Pancreas (tissue), 10 donors: ENCODE measurements around the gene ZNF423. TPM values are rescaled to one million over a fixed set of nuclear protein-coding genes. Genes with fewer than 3 reads are reported as not detected.

Experiments used
- ATAC-seq, 4 donors: fragments of 200-7000 bp; cut with Tn5 transposase; one replicate each; pipeline versions ENCODE4 v1.8.0 to v1.9.1; 2020; ENCODE audit warnings: mild to moderate bottlenecking in 4 of 4, moderate library complexity in 4 of 4
- DNase-seq, 6 donors: peaks; one replicate each; pipeline ENCODE4 v3.0.0-alpha.2; 2020
- FAIRE-seq: peaks from 2 replicates; lab custom pipeline; 2012; peaks lifted over from hg19 to GRCh38; lab: Jason Lieb, UNC
- H3K27ac ChIP-seq, 4 donors: fragments of 200-600 bp; sonication (generic); 1 replicate in 3 of 4; 2 replicates in 1 of 4; pipeline versions ENCODE4 v1.5.0 to v1.8.0; 2020
- H3K27me3 ChIP-seq, 4 donors: fragments of 200-600 bp; one replicate each; pipeline ENCODE4 v1.8.0; 2021
- H3K36me3 ChIP-seq, 3 donors: fragments of 200-600 bp; sonication (generic) in 1 of 3; one replicate each; pipeline versions ENCODE4 v1.5.0 to v1.8.0; 2020 to 2021
- H3K4me1 ChIP-seq, 3 donors: fragments of 200-600 bp; one replicate each; pipeline ENCODE4 v1.8.0; 2021
- H3K4me3 ChIP-seq, 4 donors: fragments of 200-600 bp; sonication (generic) in 2 of 4; one replicate each; pipeline versions ENCODE4 v1.5.0 to v1.8.0; 2020 to 2021
- H3K9me3 ChIP-seq, 4 donors: fragments of 200-600 bp; one replicate each; pipeline ENCODE4 v1.8.0; 2021
- WGBS, 2 donors: extraction: QIAGEN DNeasy Blood & Tissue Kit; methylation state at CpG; one replicate each; pipeline ENCODE4 v1.1.7; 2013; 5-methylcytosine and 5-hydroxymethylcytosine counted together
- intact Hi-C, 3 donors: fragments of 100-400 bp; cut with DNase I; formaldehyde crosslinking; loops; one replicate each; pipeline versions ENCODE4 v1.11.1 to v1.14.2; 2022
- polyA plus RNA-seq, 2 donors: library from polyadenylated mRNA; stranded (reverse); fragments of 200-250 nt; gene quantifications; one replicate each; pipeline ENCODE4 v1.2.3, GENCODE V29; 2013
- total RNA-seq, 6 donors: library from RNA; stranded (reverse); fragmentation: NEBNext Ultra II Directional in 4 of 6; extraction: Animal tissue kit (Norgen Biotek cat#: 25700) in 4 of 6; gene quantifications; one replicate each; pipeline versions ENCODE4 v1.2.1 to v1.2.4, GENCODE V29; 2021 to 2023
- TF ChIP-seq, protein P1 (sequence below), 4 donors: fragments of 200-600 bp; sonication (generic) in 3 of 4; IDR thresholded peaks; one replicate each; pipeline versions ENCODE4 v1.5.0 to v1.8.0; 2021; ENCODE audit warnings: antibody characterized with exemption in 4 of 4
- donor health status: healthy with polysubstance abuse.
- donor health status: DM: no; HTN: no; CAD: no; lungs with moderate emphysema.
- donor health status: DM: no; HTN: no; CAD: no.
- donor health status: control.
- donor health status: control.
- donor health status: Bipolar disorder and iron deficiency.
- donor health status: DM: yes; HTN: yes; CAD: no.
- donor health status: DM: no; HTN: no; CAD: no.
- donor health status: DM: no; HTN: no; CAD: no.
- donor health status: DM: yes; HTN: yes; CAD: no.

ZNF423 gene
- total and polyA plus RNA-seq, 8 donors: 0.61 to 5.1 (median 3.0) TPM

DNA sequence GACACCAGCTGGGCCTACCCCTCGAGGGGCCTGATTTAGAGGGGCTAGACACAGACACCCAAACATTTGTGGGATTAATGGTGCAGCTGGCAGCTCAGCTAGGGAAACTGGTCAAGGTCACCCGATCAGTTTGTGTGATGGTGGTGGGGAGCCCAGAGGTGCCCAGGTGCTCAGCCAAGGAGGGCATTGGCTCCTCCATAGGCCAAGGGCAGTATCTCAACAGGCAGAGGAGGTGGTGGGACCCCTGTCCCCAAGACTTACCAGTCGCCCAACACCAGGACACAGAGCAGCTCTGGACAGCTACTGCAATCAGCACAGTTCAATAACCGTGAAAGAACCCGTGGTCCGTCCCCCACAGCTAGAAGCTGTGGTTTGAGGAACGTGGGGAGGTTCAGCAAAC, 361.4 kb downstream of the ZNF423 start:
- intact Hi-C loops: loop anchor here in 2 of 3 donors (10.0 kb wide), 2 partner anchors 420 to 430 kb away; no protein-coding TSS in a partner anchor
- ATAC-seq: no peak
- Histone ChIP-seq H3K9me3 (no peaks in the 10 kb centered on the region), H3K27ac (no peak overlapping the region), H3K36me3 (no peaks in the 10 kb centered on the region), H3K27me3 (no peaks in the 10 kb centered on the region), H3K4me3 (no peak overlapping the region), H3K4me1 (peaks cover 0 to 3% (median 0%) of the 10 kb centered on the region in 3 donors)
- TF ChIP-seq, protein P1, sequence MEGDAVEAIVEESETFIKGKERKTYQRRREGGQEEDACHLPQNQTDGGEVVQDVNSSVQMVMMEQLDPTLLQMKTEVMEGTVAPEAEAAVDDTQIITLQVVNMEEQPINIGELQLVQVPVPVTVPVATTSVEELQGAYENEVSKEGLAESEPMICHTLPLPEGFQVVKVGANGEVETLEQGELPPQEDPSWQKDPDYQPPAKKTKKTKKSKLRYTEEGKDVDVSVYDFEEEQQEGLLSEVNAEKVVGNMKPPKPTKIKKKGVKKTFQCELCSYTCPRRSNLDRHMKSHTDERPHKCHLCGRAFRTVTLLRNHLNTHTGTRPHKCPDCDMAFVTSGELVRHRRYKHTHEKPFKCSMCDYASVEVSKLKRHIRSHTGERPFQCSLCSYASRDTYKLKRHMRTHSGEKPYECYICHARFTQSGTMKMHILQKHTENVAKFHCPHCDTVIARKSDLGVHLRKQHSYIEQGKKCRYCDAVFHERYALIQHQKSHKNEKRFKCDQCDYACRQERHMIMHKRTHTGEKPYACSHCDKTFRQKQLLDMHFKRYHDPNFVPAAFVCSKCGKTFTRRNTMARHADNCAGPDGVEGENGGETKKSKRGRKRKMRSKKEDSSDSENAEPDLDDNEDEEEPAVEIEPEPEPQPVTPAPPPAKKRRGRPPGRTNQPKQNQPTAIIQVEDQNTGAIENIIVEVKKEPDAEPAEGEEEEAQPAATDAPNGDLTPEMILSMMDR (IDR thresholded peaks at IDR 0.05): no peak
- FAIRE-seq: no peak
- peak in 1 of 6 donors; percentile 30 for DNase-seq
- WGBS, 2 donors: 80 to 85% methylated on average over 7 of the region's 7 CpGs

DNA sequence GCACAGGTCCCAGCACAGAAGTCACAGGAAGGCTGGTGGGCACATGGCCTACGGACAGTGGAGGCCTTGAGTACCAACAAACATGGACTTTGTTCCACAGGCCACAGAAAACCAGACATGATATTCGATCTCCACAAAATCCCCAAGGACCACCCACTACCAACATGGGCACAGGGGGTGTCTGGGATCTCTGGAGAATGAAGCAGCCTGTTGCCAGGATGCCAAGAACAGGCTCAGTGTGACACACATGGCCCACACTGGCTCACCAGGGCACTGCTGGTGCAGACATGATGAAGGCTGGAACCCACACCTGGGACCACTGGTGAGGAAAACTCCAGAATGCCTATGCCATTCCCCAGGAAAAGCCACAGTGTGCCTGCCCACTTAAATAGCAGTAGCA, 362.1 kb downstream of the ZNF423 start:
- Histone ChIP-seq H3K27me3 (no peaks in the 10 kb centered on the region), H3K27ac (no peak overlapping the region), H3K36me3 (no peaks in the 10 kb centered on the region), H3K9me3 (no peaks in the 10 kb centered on the region), H3K4me3 (no peak overlapping the region), H3K4me1 (peaks cover 0 to 3% (median 0%) of the 10 kb centered on the region in 3 donors)
- intact Hi-C loops: loop anchor here in 2 of 3 donors (10.0 kb wide), 2 partner anchors 421 to 431 kb away; no protein-coding TSS in a partner anchor
- DNase-seq (peak in 1 of 6 donors; percentile 31), ATAC-seq (no peak), FAIRE-seq (no peak)
- TF ChIP-seq, protein P1 (IDR thresholded peaks at IDR 0.05): no peak
- 53 to 55% methylated on average over 2 of the region's 2 CpGs for WGBS, 2 donors

DNA sequence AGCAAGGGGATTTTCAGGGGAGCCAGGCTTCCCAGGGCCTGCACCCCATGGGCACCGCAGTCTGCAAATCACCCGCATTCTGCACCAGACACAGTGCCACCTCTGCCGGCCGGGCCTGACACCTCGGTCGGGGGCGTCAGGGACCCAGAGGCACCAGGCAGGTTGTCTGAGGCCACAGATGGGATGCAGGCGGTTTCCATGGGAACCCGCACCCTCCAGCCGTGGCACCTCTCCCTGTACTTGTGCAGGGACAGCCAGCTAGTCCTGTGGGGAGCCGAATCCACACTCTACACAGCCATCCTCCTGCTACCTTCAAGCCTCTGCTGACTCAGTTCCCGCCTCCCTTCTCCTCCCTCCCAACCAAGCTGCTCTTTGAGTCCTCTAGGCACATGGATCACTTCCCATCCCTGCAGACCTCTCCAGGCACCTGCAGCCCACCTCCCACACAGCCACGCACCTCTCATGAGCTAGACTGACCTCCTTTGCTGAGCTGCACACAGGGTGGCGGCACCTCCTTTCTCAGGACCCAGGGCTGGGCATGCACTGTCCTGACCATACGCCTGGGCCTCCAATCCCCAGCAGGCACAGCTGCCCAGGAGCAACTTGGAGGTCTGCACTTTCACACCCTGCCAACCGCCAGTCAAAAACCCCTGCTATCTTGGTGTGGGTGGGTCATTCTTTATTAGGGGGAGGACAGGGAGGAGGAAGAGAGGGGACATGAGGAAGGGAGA, 362.9 kb downstream of the ZNF423 start:
- Histone ChIP-seq H3K36me3 (no peaks in the 10 kb centered on the region), H3K27ac (no peak overlapping the region), H3K27me3 (no peaks in the 10 kb centered on the region), H3K4me3 (no peak overlapping the region), H3K4me1 (peaks cover 0 to 3% (median 0%) of the 10 kb centered on the region in 3 donors), H3K9me3 (no peaks in the 10 kb centered on the region)
- TF ChIP-seq, protein P1 (IDR thresholded peaks at IDR 0.05): no peak
- FAIRE-seq (no peak), ATAC-seq (no peak), DNase-seq (peak in 1 of 6 donors; percentile 50)
- 89 to 94% methylated on average over 15 to 16 of the region's 16 CpGs for WGBS, 2 donors
- intact Hi-C loops: loop anchor here in 2 of 3 donors (10.0 kb wide), 2 partner anchors 422 to 432 kb away; no protein-coding TSS in a partner anchor

- TF ChIP-seq, protein P1 (IDR thresholded peaks at IDR 0.05): peak; percentile 80 to 92 (median 92)
Observed at GRCh38 chr16:49491771-49492761, 363.8 kb downstream of the ZNF423 start.

More at GRCh38 chr16:49491771-49492761, 363.8 kb downstream of the ZNF423 start:
- intact Hi-C loops: loop anchor here in 2 of 3 donors (10.0 kb wide), 2 partner anchors 423 to 433 kb away; no protein-coding TSS in a partner anchor
- ATAC-seq: peak; percentile 78 to 92 (median 90)
- no peak overlapping the region for H3K27ac ChIP-seq
- no peaks in the 10 kb centered on the region for H3K27me3 ChIP-seq
- 33 to 50% methylated on average over 45 to 62 of the region's 62 CpGs for WGBS, 2 donors
- H3K4me3 ChIP-seq: peak overlapping the region in 2 of 4 donors; percentile 21 to 28
- peak in 5 of 6 donors; percentile 15 to 82 (median 61) for DNase-seq
- H3K9me3 ChIP-seq: no peaks in the 10 kb centered on the region
- FAIRE-seq: no peak
- H3K4me1 ChIP-seq: peaks cover 0 to 3% (median 0%) of the 10 kb centered on the region in 3 donors
- no peaks in the 10 kb centered on the region for H3K36me3 ChIP-seq
